VCaP (cell line): ENCODE data around the gene TMEM98.

ENCODE experiments used
- H3K27ac ChIP-seq: fragments of 450-650 bp; 2 replicates; pipeline ENCODE4 v1.5.1; 2017
- TF ChIP-seq, protein P1 (sequence below): fragments of 450-650 bp; conservative IDR thresholded peaks from 2 replicates; pipeline ENCODE4 v1.5.1; 2017; ENCODE audit warnings: mild to moderate bottlenecking, moderate library complexity

TMEM98 gene

DNA sequence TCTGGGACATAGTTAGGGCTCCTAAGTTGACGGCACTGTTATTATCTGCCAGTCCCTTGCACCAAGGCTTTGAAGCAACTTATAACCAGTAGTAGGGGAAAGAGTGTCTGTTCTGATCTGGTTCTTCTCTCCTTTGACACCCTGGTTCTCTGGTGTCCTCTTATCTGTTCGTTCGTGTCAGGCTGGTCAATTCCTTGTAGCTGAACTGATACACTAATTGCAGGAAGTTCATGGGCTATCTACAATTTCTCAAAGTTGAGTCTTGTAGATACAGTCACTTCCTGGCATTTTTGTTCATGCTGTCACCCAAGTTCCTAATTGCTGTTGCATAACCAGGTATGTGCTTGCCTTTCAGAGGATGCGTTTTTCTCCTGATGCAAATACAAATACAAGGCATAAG lies 33.7 kb upstream of the TMEM98 start:
- TF ChIP-seq, protein P1, sequence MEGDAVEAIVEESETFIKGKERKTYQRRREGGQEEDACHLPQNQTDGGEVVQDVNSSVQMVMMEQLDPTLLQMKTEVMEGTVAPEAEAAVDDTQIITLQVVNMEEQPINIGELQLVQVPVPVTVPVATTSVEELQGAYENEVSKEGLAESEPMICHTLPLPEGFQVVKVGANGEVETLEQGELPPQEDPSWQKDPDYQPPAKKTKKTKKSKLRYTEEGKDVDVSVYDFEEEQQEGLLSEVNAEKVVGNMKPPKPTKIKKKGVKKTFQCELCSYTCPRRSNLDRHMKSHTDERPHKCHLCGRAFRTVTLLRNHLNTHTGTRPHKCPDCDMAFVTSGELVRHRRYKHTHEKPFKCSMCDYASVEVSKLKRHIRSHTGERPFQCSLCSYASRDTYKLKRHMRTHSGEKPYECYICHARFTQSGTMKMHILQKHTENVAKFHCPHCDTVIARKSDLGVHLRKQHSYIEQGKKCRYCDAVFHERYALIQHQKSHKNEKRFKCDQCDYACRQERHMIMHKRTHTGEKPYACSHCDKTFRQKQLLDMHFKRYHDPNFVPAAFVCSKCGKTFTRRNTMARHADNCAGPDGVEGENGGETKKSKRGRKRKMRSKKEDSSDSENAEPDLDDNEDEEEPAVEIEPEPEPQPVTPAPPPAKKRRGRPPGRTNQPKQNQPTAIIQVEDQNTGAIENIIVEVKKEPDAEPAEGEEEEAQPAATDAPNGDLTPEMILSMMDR, result no peak
- no peak overlapping the region for H3K27ac ChIP-seq

DNA sequence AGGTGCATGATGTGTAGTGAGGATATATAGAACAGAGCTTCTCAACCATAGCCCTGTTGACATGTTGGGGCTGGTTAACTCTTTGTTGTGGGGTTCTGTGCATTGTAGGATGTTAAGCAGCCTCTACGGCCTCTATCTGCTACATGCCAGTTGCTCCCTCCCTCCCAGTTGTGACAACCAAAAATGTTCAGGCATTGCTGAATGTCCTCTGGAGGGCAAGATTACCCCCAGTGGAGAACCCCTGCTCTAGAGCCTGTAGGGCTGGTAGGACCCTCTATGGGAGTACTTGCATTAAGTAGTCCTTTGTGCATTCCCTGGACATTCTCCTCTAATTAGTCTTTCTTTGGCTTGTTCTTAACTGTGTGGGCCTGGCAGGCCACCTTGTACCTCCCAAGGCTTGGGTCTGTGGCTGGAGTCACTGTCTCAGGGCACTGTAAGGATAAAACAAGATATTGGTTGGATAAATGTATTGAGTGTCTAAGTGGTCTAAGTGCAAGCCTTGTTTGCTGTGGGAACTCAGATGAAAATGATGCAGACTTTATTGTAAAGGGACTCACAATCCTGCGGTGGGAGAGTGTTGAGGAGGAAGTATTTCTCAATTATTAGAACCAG lies 31.2 kb upstream of the TMEM98 start:
- H3K27ac ChIP-seq, result no peak overlapping the region
- TF ChIP-seq, protein P1, result no peak

DNA sequence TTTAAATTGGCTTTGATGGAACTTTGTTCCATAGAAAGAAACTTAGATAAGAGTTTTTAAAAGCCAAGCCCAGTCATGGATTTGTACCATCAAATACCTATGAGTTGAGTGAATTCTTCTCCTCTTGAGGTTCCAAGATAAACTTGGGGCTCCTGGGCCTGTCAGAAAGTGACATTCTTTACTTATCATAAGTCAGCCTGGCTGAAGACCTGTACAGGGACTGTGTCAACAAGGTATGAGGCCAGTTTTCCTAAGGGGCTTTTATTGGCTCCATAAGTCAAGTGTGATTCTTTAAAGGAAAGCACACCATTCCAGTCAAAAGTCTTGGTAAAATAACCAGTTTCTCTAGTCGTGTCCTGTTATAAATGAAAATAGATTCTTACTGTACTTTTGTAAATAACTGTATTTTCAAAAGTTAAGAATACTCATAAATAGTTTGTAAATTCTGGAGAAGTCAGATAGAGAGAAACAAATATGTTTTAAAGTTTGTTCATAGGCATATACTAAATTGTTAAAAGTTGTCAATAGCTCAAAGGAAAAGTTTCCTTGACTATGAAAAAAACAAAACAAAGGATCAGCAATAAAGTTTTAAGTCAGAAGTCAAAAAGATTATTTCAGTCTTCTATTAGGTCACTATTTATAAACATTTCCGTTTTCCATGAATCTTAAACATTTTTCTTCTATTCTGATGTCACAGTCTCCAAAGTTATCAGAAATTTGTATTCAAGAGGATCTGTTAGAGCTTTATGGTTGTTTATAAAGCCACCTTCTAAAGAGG lies 28.5 kb upstream of the TMEM98 start:
- TF ChIP-seq, protein P1, result no peak

DNA sequence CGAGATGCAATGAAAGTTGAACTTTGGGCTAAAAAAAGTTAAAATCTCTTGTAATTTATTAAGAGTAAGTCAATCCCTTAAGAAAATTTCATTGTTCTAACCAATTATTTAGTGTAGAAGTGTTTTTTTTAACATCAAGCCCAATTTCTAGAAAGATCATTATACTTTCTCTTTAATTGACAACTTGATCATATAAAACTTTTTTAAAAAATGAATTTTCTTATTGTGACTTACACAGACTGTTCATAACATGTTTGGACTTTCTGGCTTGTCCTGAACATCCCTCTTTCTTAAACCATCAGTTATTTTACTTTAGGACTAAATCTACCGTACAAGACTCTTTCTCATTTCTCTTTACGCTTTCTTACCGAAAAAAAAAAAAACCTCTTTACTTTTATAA lies 26.2 kb upstream of the TMEM98 start:
- TF ChIP-seq, protein P1, result no peak
- H3K27ac ChIP-seq, result no peak overlapping the region

More for the DNA sequence above, 28.5 kb upstream of the TMEM98 start:
- no peak overlapping the region for H3K27ac ChIP-seq

DNA sequence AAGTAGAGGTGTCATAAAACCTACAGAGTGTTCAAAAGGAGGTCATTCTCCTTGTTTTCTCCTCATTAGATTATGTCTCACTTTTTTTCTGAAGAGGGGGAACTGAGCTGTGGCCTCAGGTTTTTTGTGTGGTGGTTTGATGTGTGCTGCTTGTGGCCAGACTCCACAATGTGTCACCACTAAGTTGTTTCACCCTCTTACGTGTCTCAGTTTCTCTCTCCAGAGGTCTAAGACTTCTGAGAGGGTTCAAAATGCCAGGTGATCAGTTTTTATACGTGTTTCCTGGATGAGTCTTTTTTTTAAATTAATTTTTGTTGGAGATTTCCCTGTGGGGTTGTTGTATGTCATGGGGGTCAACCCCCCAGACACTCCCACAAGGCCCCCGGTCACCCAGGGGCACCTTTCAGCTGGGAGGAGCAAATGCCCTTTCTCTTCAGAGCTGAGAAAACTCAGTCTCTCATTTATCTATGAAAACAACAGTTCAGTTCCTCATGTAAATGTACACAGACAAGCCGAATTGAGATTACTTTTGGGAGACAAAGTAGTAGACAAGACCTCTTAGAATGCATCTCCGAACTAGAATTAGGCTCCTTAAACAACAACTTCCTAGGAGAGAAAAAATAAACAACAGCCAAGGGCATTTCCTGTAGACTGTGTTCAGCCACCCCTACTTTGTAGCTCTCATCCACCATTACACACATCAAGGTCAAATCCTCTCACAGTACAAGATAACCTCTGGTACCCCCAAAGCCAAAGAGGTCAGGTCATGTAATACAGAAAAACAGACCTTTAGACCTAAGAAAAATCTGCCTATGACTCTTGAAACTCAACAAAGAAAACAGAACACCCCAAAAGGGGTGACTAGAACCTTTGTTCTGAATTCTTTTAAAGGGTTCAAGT lies 23.9 kb upstream of the TMEM98 start:
- TF ChIP-seq, protein P1, result no peak
- H3K27ac ChIP-seq, result no peak overlapping the region

DNA sequence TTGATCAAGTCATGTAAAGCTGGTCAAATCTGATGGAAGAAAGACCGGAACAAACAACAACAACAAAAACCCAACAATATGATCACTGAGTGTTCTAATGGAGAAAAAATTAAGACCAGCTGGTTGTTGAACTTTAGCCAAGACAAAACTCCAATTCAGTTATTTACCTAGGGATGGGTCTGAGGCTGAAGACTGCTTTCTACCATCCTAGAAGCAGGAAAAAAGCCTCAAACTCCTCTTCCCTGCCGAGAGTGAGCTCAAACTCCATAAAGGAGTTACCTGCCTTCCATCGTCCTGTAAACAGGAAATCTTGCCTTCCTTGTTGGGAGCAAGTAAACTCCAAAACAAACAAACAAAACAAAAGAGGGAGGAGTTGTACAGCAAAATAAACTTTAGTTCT lies 23.1 kb upstream of the TMEM98 start:
- no peak overlapping the region for H3K27ac ChIP-seq

More for the DNA sequence above, 23.1 kb upstream of the TMEM98 start:
- TF ChIP-seq, protein P1, result no peak
